HG03060 (cell line): ENCODE results near the gene LCN2.

ENCODE experiments used
- ATAC-seq: cut with Tn5 transposase; IDR thresholded peaks from one replicate; pipeline ENCODE4 v1.9.1; 2021; ENCODE audit warnings: low read depth, moderate number of reproducible peaks; ENCODE audit not compliant: unreplicated experiment

Gene LCN2

GRCh38 chr9:128190516-128191405, 41.5 kb downstream of the LCN2 start:
- ATAC-seq, result no peak

- ATAC-seq, result no peak
These were observed 42.3 kb downstream of the LCN2 start, which contains the start of gene CIZ1 for GRCh38 chr9:128191406-128192046. CIZ1 (minus strand) TSS chr9:128191572; CDS start chr9:128190857, 715 bp downstream.

GRCh38 chr9:128192601-128193371, 43.5 kb downstream of the LCN2 start:
- ATAC-seq, result no peak

- ATAC-seq, result no peak
These were observed 44.3 kb downstream of the LCN2 start for GRCh38 chr9:128193469-128194096.

- no peak for ATAC-seq
These were observed 52.5 kb downstream of the LCN2 start for GRCh38 chr9:128201441-128202369.

GRCh38 chr9:128202648-128203023, 53.4 kb downstream of the LCN2 start:
- ATAC-seq, result no peak
